ENCODE results near the gene XXYLT1. TPM values are rescaled to one million over a fixed set of nuclear protein-coding genes. Genes with fewer than 3 reads are reported as not detected.

The XXYLT1 gene
- total RNA-seq, 1 experiment from 2014 or later, result 53.9 TPM

GRCh38 chr3:195226900-195227447 lies 44.0 kb downstream of the XXYLT1 start:
- CTCF ChIA-PET, result no interaction called here
- DNase-seq (ENCODE audit: low spot score), result peak; percentile 57
- POLR2A ChIA-PET (ENCODE audit: low non-redundant PET), result no interaction called here

GRCh38 chr3:195226445-195226844 lies 44.5 kb downstream of the XXYLT1 start:
- ChIA-PET POLR2A (ENCODE audit: low non-redundant PET) (interaction anchor here (0.5 kb wide), 1 partner anchor 71 kb away, joined by 4 read pairs; no protein-coding TSS in a partner anchor), CTCF (no interaction called here)
- BruUV-seq (replicated peaks), result no TSS peak
- H3K27ac ChIP-seq (ENCODE audit: low read depth, low read length, poor library complexity, severe bottlenecking), result no peak overlapping the region
- no peak for DNase-seq (ENCODE audit: low spot score)
- TF ChIP-seq EZH2 (IDR thresholded peaks at IDR 0.05; ENCODE audit: borderline replicate concordance, low read depth, low read length, poor library complexity, severe bottlenecking) (no peak), CTCF (conservative IDR thresholded peaks at IDR 0.05; ENCODE audit: low read depth, low read length) (no peak)
- no peaks in the 10 kb centered on the region for H3K9me3 ChIP-seq (ENCODE audit: low read depth, low read length, poor library complexity, severe bottlenecking)
- peaks cover 21% of the 10 kb centered on the region for H3K4me1 ChIP-seq (ENCODE audit: insufficient read depth, low read length, poor library complexity, severe bottlenecking)
- peaks cover 10% of the 10 kb centered on the region for H3K36me3 ChIP-seq (ENCODE audit: insufficient read depth, low read length, poor library complexity, severe bottlenecking)
- H3K4me3 ChIP-seq (ENCODE audit: low read depth, low read length, poor library complexity, severe bottlenecking), result no peak overlapping the region
- intact Hi-C loops (cut with micrococcal nuclease; ENCODE audit: unreplicated experiment), result no loop called here
- no peaks in the 10 kb centered on the region for H3K27me3 ChIP-seq (replicated peaks; ENCODE audit: insufficient read depth, low read depth, low read length, poor library complexity)

More at GRCh38 chr3:195226900-195227447, 44.0 kb downstream of the XXYLT1 start:
- H3K27ac ChIP-seq (ENCODE audit: low read depth, low read length, poor library complexity, severe bottlenecking), result peak overlapping the region; percentile 14
- H3K27me3 ChIP-seq (replicated peaks; ENCODE audit: insufficient read depth, low read depth, low read length, poor library complexity), result no peaks in the 10 kb centered on the region
- TF ChIP-seq CTCF (conservative IDR thresholded peaks at IDR 0.05; ENCODE audit: low read depth, low read length) (peak; percentile 67), EZH2 (IDR thresholded peaks at IDR 0.05; ENCODE audit: borderline replicate concordance, low read depth, low read length, poor library complexity, severe bottlenecking) (no peak)
- intact Hi-C loops (cut with micrococcal nuclease; ENCODE audit: unreplicated experiment), result no loop called here
- H3K4me3 ChIP-seq (ENCODE audit: low read depth, low read length, poor library complexity, severe bottlenecking), result no peak overlapping the region
- H3K36me3 ChIP-seq (ENCODE audit: insufficient read depth, low read length, poor library complexity, severe bottlenecking), result peaks cover 10% of the 10 kb centered on the region
- no peaks in the 10 kb centered on the region for H3K9me3 ChIP-seq (ENCODE audit: low read depth, low read length, poor library complexity, severe bottlenecking)
- H3K4me1 ChIP-seq (ENCODE audit: insufficient read depth, low read length, poor library complexity, severe bottlenecking), result peaks cover 21% of the 10 kb centered on the region
- BruUV-seq (replicated peaks), result no TSS peak

- POLR2A ChIA-PET (ENCODE audit: low non-redundant PET), result interaction anchor here (0.8 kb wide), 1 partner anchor 40 kb away, joined by 3 read pairs; no protein-coding TSS in a partner anchor
- peaks cover 10% of the 10 kb centered on the region for H3K36me3 ChIP-seq (ENCODE audit: insufficient read depth, low read length, poor library complexity, severe bottlenecking)
- DNase-seq (ENCODE audit: low spot score), result no peak
- no peak overlapping the region for H3K27ac ChIP-seq (ENCODE audit: low read depth, low read length, poor library complexity, severe bottlenecking)
- intact Hi-C loops (cut with micrococcal nuclease; ENCODE audit: unreplicated experiment), result no loop called here
- no peaks in the 10 kb centered on the region for H3K27me3 ChIP-seq (replicated peaks; ENCODE audit: insufficient read depth, low read depth, low read length, poor library complexity)
- TF ChIP-seq EZH2 (IDR thresholded peaks at IDR 0.05; ENCODE audit: borderline replicate concordance, low read depth, low read length, poor library complexity, severe bottlenecking) (no peak), CTCF (conservative IDR thresholded peaks at IDR 0.05; ENCODE audit: low read depth, low read length) (no peak)
- no TSS peak for BruUV-seq (replicated peaks)
- H3K4me1 ChIP-seq (ENCODE audit: insufficient read depth, low read length, poor library complexity, severe bottlenecking), result peaks cover 24% of the 10 kb centered on the region
- H3K9me3 ChIP-seq (ENCODE audit: low read depth, low read length, poor library complexity, severe bottlenecking), result no peaks in the 10 kb centered on the region
- no peak overlapping the region for H3K4me3 ChIP-seq (ENCODE audit: low read depth, low read length, poor library complexity, severe bottlenecking)
- CTCF ChIA-PET, result interaction anchor here (1.1 kb wide), 1 partner anchor 46 kb away, joined by 3 read pairs; the partner anchor contains the start of gene XXYLT1
Measured at GRCh38 chr3:195224980-195225580, 45.9 kb downstream of the XXYLT1 start.
